Measurements from ENCODE around the gene GSTO1. TPM values are rescaled to one million over a fixed set of nuclear protein-coding genes. Genes with fewer than 3 reads are reported as not detected.

GSTO1 gene
- total RNA-seq, 4 donors from 2014 or later = 43.8 to 115 (median 78.0) TPM

DNA sequence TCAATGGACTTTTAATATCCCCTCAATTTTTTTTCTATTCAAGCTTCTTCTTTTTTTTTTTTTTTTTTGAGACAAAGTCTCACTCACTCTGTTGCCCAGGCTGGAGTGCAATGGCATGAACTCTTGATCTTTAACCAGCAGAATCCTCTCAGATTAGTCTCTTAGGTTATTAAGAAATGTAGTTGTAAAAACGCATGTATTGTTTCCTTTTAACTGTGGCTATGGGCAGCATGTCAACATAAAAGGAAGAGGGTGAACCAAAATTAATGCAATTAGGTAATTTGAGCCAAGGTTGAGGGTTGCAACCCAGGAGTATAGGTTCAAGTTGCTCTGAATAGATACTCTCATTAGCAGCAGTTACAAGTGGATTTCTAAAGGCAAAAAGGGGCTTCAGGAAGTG lies 4.3 kb upstream of the GSTO1 start:
- no peak for TF ChIP-seq POLR2A (IDR thresholded peaks at IDR 0.05)
- TF ChIP-seq, protein P1, sequence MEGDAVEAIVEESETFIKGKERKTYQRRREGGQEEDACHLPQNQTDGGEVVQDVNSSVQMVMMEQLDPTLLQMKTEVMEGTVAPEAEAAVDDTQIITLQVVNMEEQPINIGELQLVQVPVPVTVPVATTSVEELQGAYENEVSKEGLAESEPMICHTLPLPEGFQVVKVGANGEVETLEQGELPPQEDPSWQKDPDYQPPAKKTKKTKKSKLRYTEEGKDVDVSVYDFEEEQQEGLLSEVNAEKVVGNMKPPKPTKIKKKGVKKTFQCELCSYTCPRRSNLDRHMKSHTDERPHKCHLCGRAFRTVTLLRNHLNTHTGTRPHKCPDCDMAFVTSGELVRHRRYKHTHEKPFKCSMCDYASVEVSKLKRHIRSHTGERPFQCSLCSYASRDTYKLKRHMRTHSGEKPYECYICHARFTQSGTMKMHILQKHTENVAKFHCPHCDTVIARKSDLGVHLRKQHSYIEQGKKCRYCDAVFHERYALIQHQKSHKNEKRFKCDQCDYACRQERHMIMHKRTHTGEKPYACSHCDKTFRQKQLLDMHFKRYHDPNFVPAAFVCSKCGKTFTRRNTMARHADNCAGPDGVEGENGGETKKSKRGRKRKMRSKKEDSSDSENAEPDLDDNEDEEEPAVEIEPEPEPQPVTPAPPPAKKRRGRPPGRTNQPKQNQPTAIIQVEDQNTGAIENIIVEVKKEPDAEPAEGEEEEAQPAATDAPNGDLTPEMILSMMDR (IDR thresholded peaks at IDR 0.05) = no peak
- no peak overlapping the region for H3K4me3 ChIP-seq
- H3K4me1 ChIP-seq = peaks cover 0 to 19% (median 6%) of the 10 kb centered on the region in 3 donors
- DNase-seq = no peak
- intact Hi-C loops (cut with DNase I) = no loop called here
- no peak overlapping the region for H3K27ac ChIP-seq
- no peaks in the 10 kb centered on the region for H3K9me3 ChIP-seq
- H3K27me3 ChIP-seq = no peaks in the 10 kb centered on the region
- 50% methylated on average over 1 of the region's 1 CpG for WGBS, 2 donors
- H3K36me3 ChIP-seq = no peaks in the 10 kb centered on the region

DNA sequence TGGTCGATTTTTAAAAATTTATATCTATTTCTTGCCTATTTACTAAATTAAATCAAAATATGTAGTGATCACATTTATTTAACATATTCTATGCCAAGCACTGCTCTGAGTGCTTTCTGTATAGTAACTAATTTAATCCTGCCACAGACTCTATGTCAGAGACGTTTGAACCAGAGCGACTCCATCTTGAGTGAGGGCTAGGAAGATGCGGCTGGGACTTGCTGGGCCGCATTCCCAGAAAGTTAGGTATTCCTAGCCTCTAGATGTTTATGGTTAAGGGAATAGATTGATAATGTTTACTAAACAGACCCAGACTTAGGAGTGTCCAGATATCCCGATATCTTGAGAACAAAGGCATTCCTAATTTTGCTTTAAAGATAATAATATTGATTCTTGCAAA lies 3.2 kb upstream of the GSTO1 start:
- no peaks in the 10 kb centered on the region for H3K9me3 ChIP-seq
- TF ChIP-seq, protein P1 (IDR thresholded peaks at IDR 0.05) = no peak
- TF ChIP-seq POLR2A (IDR thresholded peaks at IDR 0.05) = no peak
- H3K27ac ChIP-seq = no peak overlapping the region
- DNase-seq = no peak
- no peak overlapping the region for H3K4me3 ChIP-seq
- intact Hi-C loops (cut with DNase I) = no loop called here
- H3K27me3 ChIP-seq = no peaks in the 10 kb centered on the region
- peaks cover 0 to 22% (median 12%) of the 10 kb centered on the region in 3 donors for H3K4me1 ChIP-seq
- H3K36me3 ChIP-seq = no peaks in the 10 kb centered on the region
- WGBS, 2 donors = 87 to 90% methylated on average over 6 of the region's 6 CpGs

DNA sequence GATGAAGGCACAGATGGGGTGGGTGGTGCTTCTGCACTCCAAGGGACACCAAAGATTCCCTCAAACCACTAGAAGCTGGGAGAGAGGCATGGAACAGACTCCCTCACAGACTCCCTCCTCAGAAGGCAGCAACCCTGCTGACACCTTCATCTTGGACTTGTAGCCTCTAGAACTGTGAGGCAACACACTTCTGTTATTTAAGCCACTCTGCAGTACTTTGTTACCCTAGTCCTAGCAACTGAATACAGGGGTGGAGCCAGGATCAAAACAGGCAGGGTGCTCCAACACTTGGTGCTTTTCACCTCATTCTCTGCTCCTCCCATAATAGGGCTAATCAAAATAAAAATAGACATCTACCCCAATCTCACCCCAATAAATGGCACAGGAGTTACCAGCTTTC lies 2.3 kb upstream of the GSTO1 start:
- Histone ChIP-seq H3K4me1 (peaks cover 0 to 28% (median 19%) of the 10 kb centered on the region in 3 donors), H3K9me3 (no peaks in the 10 kb centered on the region), H3K27me3 (no peaks in the 10 kb centered on the region), H3K4me3 (no peak overlapping the region), H3K27ac (no peak overlapping the region), H3K36me3 (peaks cover 0 to 2% (median 0%) of the 10 kb centered on the region in 3 donors)
- DNase-seq = no peak
- no peak for TF ChIP-seq POLR2A (IDR thresholded peaks at IDR 0.05)
- TF ChIP-seq, protein P1 (IDR thresholded peaks at IDR 0.05) = no peak
- intact Hi-C loops (cut with DNase I) = no loop called here

DNA sequence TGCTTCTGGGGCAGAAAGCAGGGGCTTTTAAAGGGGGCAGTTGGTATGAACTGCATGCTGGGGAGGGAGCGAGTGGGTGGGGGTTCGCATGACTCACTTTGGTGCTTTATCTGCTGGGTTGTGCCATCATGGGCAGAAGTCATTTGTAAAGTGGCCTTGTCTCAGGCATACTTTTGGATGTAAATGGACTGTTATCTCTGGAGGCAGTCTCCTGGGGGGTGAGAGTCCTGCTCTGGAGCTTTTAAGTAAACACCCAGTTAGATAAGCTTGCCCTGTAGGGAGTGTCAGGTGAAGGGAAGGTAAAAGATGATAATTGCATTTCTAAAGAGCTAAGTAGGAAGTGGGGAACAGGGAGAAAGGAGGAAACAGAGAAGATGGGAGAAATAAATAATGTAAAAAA lies 1.6 kb upstream of the GSTO1 start:
- WGBS, 2 donors = 83 to 88% methylated on average over 2 of the region's 2 CpGs
- H3K4me3 ChIP-seq = no peak overlapping the region
- H3K36me3 ChIP-seq = peaks cover 0 to 9% (median 0%) of the 10 kb centered on the region in 3 donors
- DNase-seq = no peak
- peaks cover 0 to 35% (median 23%) of the 10 kb centered on the region in 3 donors for H3K4me1 ChIP-seq
- intact Hi-C loops (cut with DNase I) = no loop called here
- no peak for TF ChIP-seq POLR2A (IDR thresholded peaks at IDR 0.05)
- TF ChIP-seq, protein P1 (IDR thresholded peaks at IDR 0.05) = no peak
- no peak overlapping the region for H3K27ac ChIP-seq
- H3K9me3 ChIP-seq = no peaks in the 10 kb centered on the region
- no peaks in the 10 kb centered on the region for H3K27me3 ChIP-seq

DNA sequence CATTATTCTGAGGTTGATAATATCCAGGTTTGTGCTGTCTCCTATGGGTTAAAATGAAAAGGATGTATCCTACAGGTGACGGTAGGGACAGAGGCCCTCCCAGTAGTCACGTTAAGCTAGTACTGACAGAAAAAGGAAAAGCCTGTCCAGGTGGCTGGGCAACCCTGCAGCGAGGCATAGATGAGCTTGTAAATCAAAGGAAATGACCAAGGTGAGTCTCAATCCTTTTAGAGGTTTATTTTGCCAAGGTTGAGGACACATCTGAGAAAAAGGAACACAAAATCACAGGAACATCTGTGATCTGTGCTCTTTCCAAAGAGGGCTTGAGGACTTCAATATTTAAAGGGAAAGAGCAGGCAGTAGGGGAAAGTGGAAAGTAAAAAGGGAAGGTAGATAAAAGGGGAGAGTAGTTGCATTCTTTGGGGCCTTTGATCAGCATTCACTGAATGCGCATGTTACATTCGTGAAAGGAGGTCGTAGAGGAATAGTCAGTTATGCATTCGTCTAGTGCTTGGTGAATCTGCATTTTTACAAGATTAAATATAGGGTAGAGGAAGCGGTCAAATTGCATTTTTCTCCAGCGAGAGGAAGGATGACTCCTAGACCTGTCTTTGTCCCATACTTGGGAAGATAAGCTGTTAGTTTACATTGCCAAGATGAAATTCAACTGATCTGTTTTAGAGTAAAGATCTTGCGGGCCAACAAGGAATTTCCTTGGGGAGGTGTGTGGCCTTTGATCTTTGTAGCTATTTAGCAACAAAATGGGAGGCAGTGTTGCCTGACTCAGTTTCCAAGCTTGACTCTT lies 884 bp upstream of the GSTO1 start:
- Histone ChIP-seq H3K27ac (peak overlapping the region; percentile 96 to 99 (median 98)), H3K9me3 (no peaks in the 10 kb centered on the region), H3K4me1 (peaks cover 0 to 42% (median 30%) of the 10 kb centered on the region in 3 donors), H3K36me3 (peaks cover 0 to 16% (median 0%) of the 10 kb centered on the region in 3 donors), H3K4me3 (peak overlapping the region; percentile 70 to 92 (median 82)), H3K27me3 (no peaks in the 10 kb centered on the region)
- intact Hi-C loops (cut with DNase I) = no loop called here
- 76 to 81% methylated on average over 10 of the region's 10 CpGs for whole genome bisulfite sequencing, 2 donors
- DNase-seq = no peak
- no peak for TF ChIP-seq POLR2A (IDR thresholded peaks at IDR 0.05)
- TF ChIP-seq, protein P1 (IDR thresholded peaks at IDR 0.05) = no peak

Data from esophagus squamous epithelium (tissue), 5 donors.